HT-29 (cell line): ENCODE data around the gene NUFIP2. TPM values are rescaled to one million over a fixed set of nuclear protein-coding genes. Genes with fewer than 3 reads are reported as not detected.
"Not testable (repeated sequence)": the region's sequence is repeated elsewhere in the genome, so short reads cannot be mapped to it uniquely, and the experiment has no call there.

Source experiments
- DNase-seq: peaks from one replicate; pipeline ENCODE4 v3.0.0-alpha.2; 2015; ENCODE audit warnings: low spot score
- total RNA-seq: library from RNA; depleted of rRNA; stranded (reverse); fragments of >200 nt; shearing (Covaris generic); gene quantifications from 2 replicates; pipeline ENCODE4 v1.2.3, GENCODE V29; 2014

Gene NUFIP2
- total RNA-seq, 1 experiment from 2014 or later, result 20.3 TPM

DNA sequence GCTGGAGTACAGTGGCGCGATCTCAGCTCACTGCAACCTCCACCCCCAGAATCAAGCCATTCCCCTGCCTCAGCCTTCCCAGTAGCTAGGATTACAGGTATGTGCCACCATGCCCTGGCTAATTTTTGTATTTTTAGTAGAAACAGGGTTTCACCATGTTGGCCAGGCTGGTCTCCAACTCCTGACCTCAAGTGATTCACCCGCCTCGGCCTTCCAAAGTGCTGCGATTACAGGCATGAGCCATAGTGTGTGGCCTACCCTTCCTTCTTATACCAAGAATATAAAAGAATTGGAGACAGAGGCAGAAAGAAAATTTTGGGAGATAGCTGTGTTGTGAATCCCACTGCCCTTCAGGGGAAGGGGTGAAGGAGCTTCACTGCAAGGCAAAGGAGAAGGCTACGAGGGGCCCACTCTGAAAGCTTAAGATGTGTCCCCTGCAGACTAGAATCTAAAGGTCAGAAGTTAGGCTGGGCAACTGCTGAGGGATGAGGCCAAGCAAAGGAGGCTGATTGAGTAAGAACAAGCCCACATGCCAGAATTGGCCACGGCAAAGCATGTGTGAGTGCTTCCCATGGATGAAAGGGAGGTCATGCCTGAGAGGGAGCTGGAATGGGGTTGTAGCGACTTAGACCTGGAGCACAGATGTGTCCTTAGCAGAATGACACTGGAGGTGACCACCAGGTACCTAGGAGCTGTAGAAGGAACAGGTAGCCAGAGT lies 55.7 kb downstream of the NUFIP2 start:
- no peak for DNase-seq

DNA sequence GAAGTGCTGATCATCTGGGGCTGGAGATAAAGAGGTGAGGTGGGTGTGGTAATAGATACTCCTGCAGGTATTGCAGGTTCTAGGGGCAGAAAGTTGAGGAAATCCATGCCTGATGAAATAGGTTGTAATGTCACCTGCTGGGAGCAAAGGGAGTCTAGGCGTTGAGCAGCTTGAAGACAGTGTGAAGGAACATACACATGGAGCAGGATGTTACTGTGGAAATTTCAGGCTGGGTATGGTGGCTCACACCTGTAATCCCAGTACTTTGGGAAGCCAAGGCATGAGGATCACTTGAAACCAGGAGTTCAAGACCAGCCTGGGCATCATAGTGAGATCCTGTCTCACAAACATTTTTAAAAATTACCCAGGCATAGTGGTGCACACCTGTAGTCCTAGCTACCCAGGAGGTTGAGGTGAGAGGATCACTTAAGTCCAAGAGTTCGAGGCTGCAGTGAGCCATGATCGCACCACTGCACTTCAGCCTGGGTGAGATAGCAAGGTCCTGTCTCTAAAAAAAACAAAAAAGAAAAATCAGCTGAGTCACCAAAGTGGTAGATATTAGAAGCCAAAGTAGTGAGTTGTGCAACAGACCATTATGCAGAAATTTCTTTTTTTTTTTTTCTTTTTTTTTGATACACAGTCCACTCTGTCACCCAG lies 56.3 kb downstream of the NUFIP2 start:
- no peak for DNase-seq

DNA sequence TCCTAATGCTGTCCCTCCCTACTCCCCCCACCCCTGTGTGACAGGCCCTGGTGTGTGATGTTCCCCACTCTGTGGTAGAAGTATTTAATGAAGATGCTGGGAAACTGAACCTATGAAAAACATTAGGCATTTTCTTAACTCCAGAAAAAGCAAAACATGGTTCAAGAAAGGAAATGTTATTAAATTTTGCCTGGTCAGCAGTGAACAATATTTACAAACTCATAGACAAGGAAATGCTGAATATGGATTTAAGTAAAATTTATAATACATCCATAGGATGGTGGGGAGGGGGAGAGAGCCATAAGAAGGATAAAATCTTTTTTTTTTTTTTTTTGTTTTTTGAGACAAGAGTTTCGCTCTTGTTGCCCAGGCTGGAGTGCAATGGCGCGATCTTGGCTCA lies 58.0 kb downstream of the NUFIP2 start:
- DNase-seq, result no peak

- DNase-seq, result not testable (repeated sequence)
Observed at GRCh38 chr17:29234972-29235371, 59.0 kb downstream of the NUFIP2 start.

DNA sequence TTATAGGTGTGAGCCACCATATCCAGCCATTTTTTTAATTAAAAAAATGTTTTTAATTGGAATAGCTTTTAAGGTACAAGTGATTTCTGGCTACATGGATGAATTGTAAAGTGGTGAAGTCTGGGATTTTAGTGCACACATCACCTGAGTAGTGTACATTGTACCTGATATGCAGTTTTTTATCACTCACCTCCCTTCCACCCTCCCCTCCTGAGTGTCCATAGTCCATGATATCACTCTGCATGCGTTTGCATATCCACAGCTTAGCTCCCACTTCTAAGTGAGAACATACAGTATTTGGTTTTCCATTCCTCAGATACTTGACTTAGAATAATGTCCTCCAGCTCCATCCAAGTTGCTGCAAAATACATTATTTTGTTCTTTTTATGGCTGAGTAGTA lies 60.6 kb downstream of the NUFIP2 start:
- DNase-seq, result no peak

DNA sequence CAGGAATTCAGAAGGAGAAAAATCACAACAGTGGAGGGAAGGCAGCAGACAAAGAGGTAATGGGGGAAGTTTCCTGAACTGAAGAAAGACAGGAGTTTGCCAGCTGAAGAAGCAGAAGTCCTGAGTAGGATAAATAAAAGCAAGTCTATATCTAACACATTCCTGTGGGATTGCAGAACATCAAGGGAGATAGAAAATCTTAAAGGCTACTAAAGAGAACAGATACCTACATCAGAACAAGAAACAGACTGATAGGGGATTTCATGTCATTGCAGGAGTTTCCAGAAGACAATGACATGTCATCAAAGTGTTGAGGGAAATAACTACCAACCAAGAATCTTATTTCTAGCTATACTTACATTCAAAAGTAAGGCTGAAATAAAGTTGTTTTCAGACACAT lies 68.6 kb downstream of the NUFIP2 start:
- no peak for DNase-seq

GRCh38 chr17:29221338-29221737 lies 72.6 kb downstream of the NUFIP2 start:
- DNase-seq, result not testable (repeated sequence)

DNA sequence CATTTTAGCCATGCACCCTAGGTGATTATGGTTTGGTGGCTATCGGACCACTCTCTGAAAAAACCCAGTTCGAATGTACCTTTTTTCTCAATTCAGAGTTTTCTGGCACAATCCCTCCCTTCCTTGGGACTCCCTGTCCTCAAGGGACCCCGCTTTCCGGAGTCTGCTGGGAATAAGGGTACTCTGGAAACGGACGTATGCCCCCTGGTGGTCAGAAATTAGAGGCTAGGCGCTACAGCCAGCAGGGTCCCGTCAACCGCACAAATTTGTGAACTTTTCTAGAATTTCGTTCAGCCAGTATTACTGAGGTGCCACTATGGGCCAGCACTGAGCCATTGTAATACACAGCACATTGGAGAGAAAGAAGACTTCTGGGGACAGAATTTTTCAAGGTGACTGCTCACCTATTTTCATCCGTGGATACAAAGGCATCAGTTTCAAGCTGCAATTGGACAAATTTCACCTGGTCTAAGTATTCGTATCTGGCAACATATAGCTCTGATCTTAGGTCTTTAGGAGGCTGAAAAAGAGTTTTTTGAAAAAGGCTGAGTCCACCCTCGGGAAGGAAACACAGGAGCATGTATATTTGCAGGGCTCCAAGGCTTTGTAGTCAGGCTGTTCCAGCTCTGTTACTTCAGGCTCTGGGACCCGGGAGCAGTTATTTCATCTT lies 74.4 kb downstream of the NUFIP2 start:
- DNase-seq, result peak; percentile 85

- DNase-seq, result no peak
Observed at GRCh38 chr17:29216856-29217255, 77.1 kb downstream of the NUFIP2 start.

GRCh38 chr17:29216181-29216580 lies 77.8 kb downstream of the NUFIP2 start:
- no peak for DNase-seq

- no peak for DNase-seq
Observed at GRCh38 chr17:29215717-29216116, 78.2 kb downstream of the NUFIP2 start.

DNA sequence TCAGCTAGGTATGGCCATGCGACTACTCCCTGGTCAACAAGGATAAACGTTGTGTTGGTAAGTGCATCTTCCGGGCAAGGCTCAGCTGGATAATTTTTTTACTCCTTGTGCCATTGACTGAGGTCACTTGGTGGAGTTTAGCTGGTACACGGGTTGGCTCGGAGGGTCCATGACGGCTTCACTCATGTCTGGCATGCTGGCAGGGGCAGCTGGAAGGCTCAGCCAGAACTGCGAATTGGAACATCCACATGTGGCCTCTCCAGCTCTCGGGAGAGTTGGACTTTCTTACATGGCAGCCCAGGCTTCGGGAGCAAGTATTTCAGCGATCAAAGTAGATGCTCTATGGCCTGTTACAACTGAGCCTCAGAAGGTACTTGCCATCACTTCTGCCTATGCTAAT lies 78.8 kb downstream of the NUFIP2 start:
- no peak for DNase-seq

GRCh38 chr17:29214215-29215146 lies 79.5 kb downstream of the NUFIP2 start:
- no peak for DNase-seq

- DNase-seq, result no peak
Observed at GRCh38 chr17:29212681-29213121, 81.2 kb downstream of the NUFIP2 start.

- no peak for DNase-seq
Observed at GRCh38 chr17:29212094-29212631, 81.8 kb downstream of the NUFIP2 start.

DNA sequence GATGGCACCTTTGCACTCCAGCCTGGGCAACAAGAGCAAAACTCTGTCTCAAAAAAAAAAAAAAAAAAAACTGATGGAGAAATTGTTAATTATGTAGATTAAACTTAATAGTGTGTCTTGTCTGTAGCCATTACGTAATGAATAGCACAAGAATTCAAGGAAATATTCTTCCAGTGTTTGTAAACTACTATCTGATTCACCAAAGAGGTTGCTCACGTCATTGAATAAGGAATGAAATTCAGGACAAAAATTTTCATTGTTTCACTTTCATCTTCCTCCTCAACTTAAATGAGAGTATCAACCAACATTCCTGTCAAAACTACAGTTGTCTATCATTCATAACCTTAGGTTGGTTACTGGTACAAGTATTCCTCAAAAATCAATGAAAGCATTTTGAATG lies 83.1 kb downstream of the NUFIP2 start:
- DNase-seq, result no peak

GRCh38 chr17:29209073-29209472 lies 84.9 kb downstream of the NUFIP2 start:
- no peak for DNase-seq

GRCh38 chr17:29207975-29208374 lies 86.0 kb downstream of the NUFIP2 start:
- DNase-seq, result no peak
